ENCODE data around the gene NDRG4. TPM values are rescaled to one million over a fixed set of nuclear protein-coding genes. Genes with fewer than 3 reads are reported as not detected.

Gene NDRG4
- total RNA-seq, 1 experiment from 2014 or later: 8.6 TPM

- Histone ChIP-seq H3K9ac (ENCODE audit: low read length) (no peak overlapping the region), H3K79me2 (ENCODE audit: insufficient read depth, low read length) (no peaks in the 10 kb centered on the region), H3K36me3 (ENCODE audit: control insufficient read depth in 1 of 2, insufficient read depth in 2 of 2, low read length in 2 of 2) (no peaks in the 10 kb centered on the region), H3K4me3 (replicated peaks in 1 of 2; ENCODE audit: low read depth in 1 of 2, low read length in 2 of 2) (no peak overlapping the region), H3K4me1 (ENCODE audit: control insufficient read depth in 1 of 2, insufficient read depth in 2 of 2, low read length in 2 of 2) (peaks cover 9 to 31% of the 10 kb centered on the region in 2 experiments), H2AFZ (ENCODE audit: low read depth, low read length, poor library complexity, severe bottlenecking) (no peak overlapping the region), H3K9me2 (ENCODE audit: insufficient read depth) (no peaks in the 10 kb centered on the region), H3K27me3 (ENCODE audit: insufficient read depth, low read length) (no peaks in the 10 kb centered on the region), H3K9me3 (ENCODE audit: control insufficient read depth in 1 of 2, insufficient read depth in 1 of 2, low read depth in 1 of 2, low read length in 2 of 2) (no peaks in the 10 kb centered on the region), H3K4me2 (ENCODE audit: low read length) (no peak overlapping the region), H4K20me1 (ENCODE audit: insufficient read depth) (no peaks in the 10 kb centered on the region), H3K27ac (ENCODE audit: low read depth, low read length) (no peak overlapping the region)
- ATAC-seq (no peak), DNase-seq (ENCODE audit: low read depth, low spot score) (no peak)
- CTCF ChIA-PET: no interaction called here
- no TSS peak for BruUV-seq (replicated peaks)
- POLR2A ChIA-PET: no interaction called here
- intact Hi-C loops (cut with micrococcal nuclease): no loop called here
- no peak for TF ChIP-seq ZBTB33 (IDR thresholded peaks at IDR 0.05; ENCODE audit: extremely low read depth, insufficient replicate concordance, low read length)
- no peak for TF ChIP-seq CBX3 (IDR thresholded peaks at IDR 0.05; ENCODE audit: low read depth)
- TF ChIP-seq RAD21 (IDR thresholded peaks at IDR 0.05; ENCODE audit: low read depth): no peak
- TF ChIP-seq ATF3 (IDR thresholded peaks at IDR 0.05): no peak
- TF ChIP-seq EZH2phosphoT487 (IDR thresholded peaks at IDR 0.05; ENCODE audit: borderline replicate concordance): no peak
- no peak for TF ChIP-seq ZFX (IDR thresholded peaks at IDR 0.05)
- TF ChIP-seq SRF (IDR thresholded peaks at IDR 0.05; ENCODE audit: low read depth): no peak
- TF ChIP-seq MAX (IDR thresholded peaks at IDR 0.05): no peak
- TF ChIP-seq TCF7L2 (IDR thresholded peaks at IDR 0.05; ENCODE audit: borderline replicate concordance, extremely low read depth, insufficient read depth, insufficient read length): no peak
- TF ChIP-seq CTCF (IDR thresholded peaks at IDR 0.05 in 2 of 3, conservative IDR thresholded peaks at IDR 0.05 in 1 of 3; ENCODE audit: borderline replicate concordance in 1 of 3, insufficient read depth in 1 of 3, low read depth in 2 of 3, low read length in 2 of 3): no peak
- TF ChIP-seq FOSL1 (IDR thresholded peaks at IDR 0.05; ENCODE audit: low read depth): no peak
- no peak for TF ChIP-seq EZH2 (IDR thresholded peaks at IDR 0.05)
- TF ChIP-seq SIN3A (IDR thresholded peaks at IDR 0.05; ENCODE audit: low read depth): no peak
- RAD21 ChIA-PET (ENCODE audit: low non-redundant PET in 1 of 2, low total read pairs in 2 of 2, uncharacterized antibody in 2 of 2, unreplicated experiment in 2 of 2): no interaction called here
These were observed 35.7 kb upstream of the NDRG4 start for GRCh38 chr16:58464047-58464915.

All from HCT116 (cell line).